Central memory CD4-positive, alpha-beta T cell (primary cell): ENCODE measurements around the gene NF1.
"Not testable (repeated sequence)": the region's sequence is repeated elsewhere in the genome, so short reads cannot be mapped to it uniquely, and the experiment has no call there.

Experiments
- DNase-seq: peaks from one replicate; pipeline ENCODE4 v3.0.0; 2022

NF1 gene

DNA sequence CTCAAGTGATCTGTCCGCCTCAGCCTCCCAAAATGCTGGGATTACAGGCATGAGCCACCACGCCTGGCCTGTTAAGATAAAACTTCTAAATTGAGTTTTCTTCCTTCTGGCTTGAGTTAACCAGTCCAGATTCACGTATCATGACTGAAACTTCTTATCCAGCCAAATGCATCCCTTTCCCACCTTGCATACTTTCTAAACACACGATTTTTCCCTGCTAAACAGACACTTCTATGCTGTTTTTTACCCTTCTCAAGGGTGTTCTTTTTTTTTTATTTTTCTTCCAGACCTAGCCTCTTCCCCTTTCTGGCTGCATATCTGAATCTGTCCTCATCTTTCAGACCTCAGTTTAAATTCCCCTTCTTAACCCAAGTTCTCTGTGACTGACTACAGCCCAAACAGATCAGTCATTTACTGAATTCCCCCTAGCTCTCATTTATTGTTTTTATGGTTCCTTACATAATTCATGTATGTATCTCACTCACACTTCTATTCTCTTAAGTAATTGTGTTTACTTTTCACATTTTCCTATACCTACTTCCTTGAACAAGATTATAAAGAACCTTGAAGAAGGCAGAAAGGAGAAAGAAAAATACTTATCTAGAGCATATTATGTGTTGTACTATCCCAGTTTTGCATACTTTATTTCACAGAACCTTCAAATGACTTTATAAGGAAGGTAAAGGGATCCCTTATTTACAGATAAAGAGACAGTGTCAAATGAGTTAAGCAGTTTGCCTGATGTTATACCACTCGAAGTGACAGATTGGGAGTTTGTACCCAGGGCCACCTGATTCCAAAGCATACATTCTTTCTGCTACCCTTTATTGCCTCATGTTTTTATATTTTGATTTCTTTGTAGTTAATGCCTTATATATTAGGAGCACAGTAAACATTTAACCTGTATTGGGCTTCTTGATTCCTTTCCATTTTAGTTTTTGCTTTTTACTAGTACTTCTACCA is 213.9 kb downstream of the NF1 start:
- DNase-seq, result no peak

- peak; percentile 32 for DNase-seq
Measured at GRCh38 chr17:31309556-31309955, 214.8 kb downstream of the NF1 start.

DNA sequence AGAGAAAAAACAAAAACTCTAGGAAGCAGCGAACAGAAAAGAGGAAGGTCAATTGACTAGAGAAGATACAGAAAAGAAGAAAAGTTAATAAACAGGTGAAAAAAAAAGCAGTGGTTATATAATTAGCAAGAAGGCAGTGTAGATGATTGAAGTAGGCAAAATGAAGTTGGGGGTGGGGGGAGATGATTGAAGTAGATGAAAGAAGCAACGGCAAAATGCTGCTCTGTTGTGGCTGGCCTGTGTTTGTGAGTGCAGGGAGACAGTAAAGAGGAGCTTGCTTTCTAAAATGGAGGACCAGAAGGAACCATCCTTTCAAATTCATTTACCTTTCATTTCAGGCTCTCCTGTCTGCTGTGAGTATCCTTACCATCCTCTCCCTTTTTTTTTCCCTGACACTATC is 215.5 kb downstream of the NF1 start:
- peak; percentile 80 for DNase-seq

GRCh38 chr17:31310886-31311285 is 216.1 kb downstream of the NF1 start:
- DNase-seq, result no peak

GRCh38 chr17:31311526-31311925 is 216.7 kb downstream of the NF1 start:
- no peak for DNase-seq

- DNase-seq, result not testable (repeated sequence)
Measured at GRCh38 chr17:31312223-31312622, 217.4 kb downstream of the NF1 start.

- peak; percentile 65 for DNase-seq
Measured at GRCh38 chr17:31313982-31314781, 219.4 kb downstream of the NF1 start, which contains the start of gene EVI2B. Gene EVI2B (minus strand): TSS chr17:31314054. CDS start chr17:31305609, 8,445 bp downstream.

GRCh38 chr17:31314782-31315100 is 220.0 kb downstream of the NF1 start:
- DNase-seq, result no peak

GRCh38 chr17:31318298-31318801 is 223.6 kb downstream of the NF1 start:
- peak; percentile 70 for DNase-seq

- no peak for DNase-seq
Measured at GRCh38 chr17:31318851-31319661, 224.3 kb downstream of the NF1 start.

DNA sequence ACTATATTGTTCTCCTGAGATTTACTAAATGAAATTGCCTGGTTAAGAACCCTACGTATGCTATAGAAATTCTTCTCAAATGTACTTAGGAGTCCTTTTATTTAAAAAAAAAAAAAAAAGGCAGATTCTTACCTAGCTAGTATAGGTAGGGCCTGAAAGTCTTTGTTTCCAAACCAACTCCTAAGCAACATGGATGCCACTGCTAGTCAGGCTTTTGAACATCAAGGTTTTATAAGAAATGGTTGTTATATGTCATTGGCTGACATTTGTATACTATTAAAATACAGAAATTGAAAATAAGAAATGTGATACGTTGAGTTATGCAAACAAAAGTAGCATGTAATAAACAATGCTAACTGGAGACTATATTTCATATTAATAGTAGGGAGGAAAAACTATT is 225.5 kb downstream of the NF1 start:
- no peak for DNase-seq

DNA sequence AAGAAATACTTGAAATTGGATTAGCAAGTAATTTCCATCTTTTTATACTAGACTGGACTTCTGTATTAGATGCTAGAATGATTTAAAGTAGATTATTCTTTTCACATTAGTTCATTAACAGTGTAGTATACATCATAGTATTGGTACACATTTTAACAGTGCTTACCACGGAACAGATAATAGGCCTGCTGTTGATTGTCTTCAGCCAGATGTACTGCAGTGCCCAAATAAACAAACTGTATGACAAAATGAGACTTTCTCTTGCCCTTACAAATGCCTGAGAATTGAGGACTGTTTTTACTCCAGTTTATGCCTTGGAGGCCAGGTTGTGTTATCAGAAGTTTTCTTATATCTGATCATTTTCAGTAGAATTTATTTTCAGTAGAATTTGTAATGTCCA is 226.0 kb downstream of the NF1 start:
- no peak for DNase-seq

GRCh38 chr17:31321481-31321880 is 226.7 kb downstream of the NF1 start, which contains the start of gene EVI2A:
Gene EVI2A (minus strand): TSS chr17:31321622. CDS start chr17:31319013, 2,609 bp downstream.
- DNase-seq, result peak; percentile 89

GRCh38 chr17:31321966-31322365 is 227.2 kb downstream of the NF1 start:
- no peak for DNase-seq

- DNase-seq, result no peak
Measured at GRCh38 chr17:31323551-31323950, 228.8 kb downstream of the NF1 start.

DNA sequence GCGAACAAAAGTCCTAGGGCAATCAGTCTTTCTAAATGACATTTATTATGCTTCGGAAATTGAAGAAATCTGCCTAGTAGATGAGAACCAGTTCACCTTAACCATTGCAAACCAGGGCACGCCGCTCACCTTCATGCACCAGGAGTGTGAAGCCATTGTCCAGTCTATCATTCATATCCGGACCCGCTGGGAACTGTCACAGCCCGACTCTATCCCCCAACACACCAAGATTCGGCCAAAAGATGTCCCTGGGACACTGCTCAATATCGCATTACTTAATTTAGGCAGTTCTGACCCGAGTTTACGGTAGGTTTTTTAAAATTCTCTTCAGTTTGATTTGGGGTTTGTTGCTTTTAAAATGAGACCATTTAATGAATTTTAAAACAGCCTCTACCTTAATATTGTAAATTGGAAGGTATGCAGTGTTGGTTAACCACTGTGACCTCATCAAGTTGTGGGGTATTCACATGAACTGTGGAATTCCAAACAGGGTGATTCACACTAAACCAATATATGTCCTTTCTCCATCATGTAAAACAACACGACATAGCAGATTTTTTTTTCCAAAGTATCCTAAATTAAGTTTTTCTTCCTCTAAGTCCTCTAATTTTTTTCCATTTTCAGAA is 232.9 kb downstream of the NF1 start:
- no peak for DNase-seq

- DNase-seq, result no peak
Measured at GRCh38 chr17:31328160-31328535, 233.4 kb downstream of the NF1 start.

- no peak for DNase-seq
Measured at GRCh38 chr17:31329221-31329620, 234.4 kb downstream of the NF1 start.

- DNase-seq, result no peak
Measured at GRCh38 chr17:31339906-31340661, 245.3 kb downstream of the NF1 start.

DNA sequence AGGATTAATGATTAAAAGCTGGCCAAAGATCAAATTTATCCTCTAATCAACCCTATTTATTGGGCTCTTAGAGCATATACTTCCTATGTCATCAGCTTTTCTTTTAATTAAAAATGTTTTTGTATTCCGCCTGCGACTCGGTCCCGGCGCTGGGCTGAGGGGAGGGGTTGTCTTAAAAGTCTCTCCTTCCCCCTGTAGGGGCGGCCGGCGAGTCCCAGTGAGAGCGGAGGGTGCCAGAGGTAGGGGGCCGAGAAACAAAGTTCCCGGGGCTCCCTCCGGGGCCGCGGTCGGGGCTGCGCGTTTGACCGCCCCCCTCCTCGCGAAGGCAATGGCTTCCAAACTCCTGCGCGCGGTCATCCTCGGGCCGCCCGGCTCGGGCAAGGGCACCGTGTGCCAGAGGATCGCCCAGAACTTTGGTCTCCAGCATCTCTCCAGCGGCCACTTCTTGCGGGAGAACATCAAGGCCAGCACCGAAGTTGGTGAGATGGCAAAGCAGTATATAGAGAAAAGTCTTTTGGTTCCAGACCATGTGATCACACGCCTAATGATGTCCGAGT is 250.5 kb downstream of the NF1 start:
- not testable (repeated sequence) for DNase-seq

- no peak for DNase-seq
Measured at GRCh38 chr17:31349454-31349853, 254.7 kb downstream of the NF1 start.
